ENCODE results near the gene FCGR3B.
"Not testable (repeated sequence)": the region's sequence is repeated elsewhere in the genome, so short reads cannot be mapped to it uniquely, and the experiment has no call there.

- not testable (repeated sequence) for TF ChIP-seq CTCF (IDR thresholded peaks at IDR 0.05; ENCODE audit: insufficient read depth, low read depth, low read length); EZH2 (IDR thresholded peaks at IDR 0.05; ENCODE audit: insufficient read depth, low read length)
These were observed 6.4 kb downstream of the FCGR3B start for GRCh38 chr1:161624605-161625004.
